HG02571 (cell line): ENCODE results near the gene MTERF4.
"Not testable (repeated sequence)": the region's sequence is repeated elsewhere in the genome, so short reads cannot be mapped to it uniquely, and the experiment has no call there.

Experiments used
- ATAC-seq: cut with Tn5 transposase; IDR thresholded peaks from one replicate; pipeline ENCODE4 v1.9.1; 2021; ENCODE audit warnings: mild to moderate bottlenecking, moderate library complexity; ENCODE audit not compliant: unreplicated experiment

The MTERF4 gene

GRCh38 chr2:241112046-241112445 is 10.0 kb upstream of the MTERF4 start:
- no peak for ATAC-seq

DNA sequence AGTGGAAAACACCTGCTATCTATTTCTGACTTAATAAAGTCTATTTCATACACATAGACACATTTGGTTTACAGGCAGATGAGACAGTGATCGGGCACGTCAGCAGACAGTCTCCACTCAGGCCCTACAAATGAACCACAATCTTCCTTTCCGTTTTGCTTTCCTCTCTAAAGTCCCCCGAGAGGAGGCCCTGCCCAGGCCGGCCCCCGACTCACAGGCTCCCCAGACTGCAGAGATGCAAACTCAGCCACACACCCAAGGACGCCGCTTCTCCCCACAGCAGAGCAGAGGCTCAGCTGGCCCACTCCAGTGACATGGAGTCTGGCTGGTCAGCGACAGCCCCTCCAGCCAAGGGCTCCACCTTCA is 9.3 kb upstream of the MTERF4 start:
- ATAC-seq = no peak

GRCh38 chr2:241110607-241111439 is 8.7 kb upstream of the MTERF4 start:
- ATAC-seq = no peak

DNA sequence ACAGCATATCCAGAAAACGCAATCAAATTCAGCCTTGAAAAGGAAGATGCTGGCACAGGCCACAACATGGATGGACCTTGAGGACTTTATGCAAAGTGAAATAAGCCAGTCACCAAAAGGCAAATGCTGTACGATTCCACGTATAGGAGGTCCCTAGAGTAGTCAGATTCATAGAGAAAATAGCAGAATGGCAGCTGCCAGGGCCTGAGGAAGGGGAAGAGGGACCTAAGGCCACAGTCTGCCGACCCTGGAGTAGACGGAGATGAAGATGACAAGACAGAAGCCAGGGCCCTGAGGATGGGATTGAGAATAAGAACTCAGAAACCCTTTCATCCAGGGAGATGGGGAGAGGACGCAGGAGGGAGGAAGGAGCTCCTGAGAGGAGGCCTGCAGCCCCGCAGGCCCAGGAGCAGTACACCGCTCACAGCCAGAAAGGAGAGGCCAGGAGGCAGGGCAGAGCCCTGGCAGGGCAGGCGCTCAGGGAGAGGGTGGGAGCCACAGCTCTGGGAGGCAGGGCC is 8.1 kb upstream of the MTERF4 start:
- no peak for ATAC-seq

GRCh38 chr2:241109210-241110088 is 7.4 kb upstream of the MTERF4 start:
- ATAC-seq = no peak

- ATAC-seq = no peak
These were observed 6.5 kb upstream of the MTERF4 start for GRCh38 chr2:241108271-241109209.

DNA sequence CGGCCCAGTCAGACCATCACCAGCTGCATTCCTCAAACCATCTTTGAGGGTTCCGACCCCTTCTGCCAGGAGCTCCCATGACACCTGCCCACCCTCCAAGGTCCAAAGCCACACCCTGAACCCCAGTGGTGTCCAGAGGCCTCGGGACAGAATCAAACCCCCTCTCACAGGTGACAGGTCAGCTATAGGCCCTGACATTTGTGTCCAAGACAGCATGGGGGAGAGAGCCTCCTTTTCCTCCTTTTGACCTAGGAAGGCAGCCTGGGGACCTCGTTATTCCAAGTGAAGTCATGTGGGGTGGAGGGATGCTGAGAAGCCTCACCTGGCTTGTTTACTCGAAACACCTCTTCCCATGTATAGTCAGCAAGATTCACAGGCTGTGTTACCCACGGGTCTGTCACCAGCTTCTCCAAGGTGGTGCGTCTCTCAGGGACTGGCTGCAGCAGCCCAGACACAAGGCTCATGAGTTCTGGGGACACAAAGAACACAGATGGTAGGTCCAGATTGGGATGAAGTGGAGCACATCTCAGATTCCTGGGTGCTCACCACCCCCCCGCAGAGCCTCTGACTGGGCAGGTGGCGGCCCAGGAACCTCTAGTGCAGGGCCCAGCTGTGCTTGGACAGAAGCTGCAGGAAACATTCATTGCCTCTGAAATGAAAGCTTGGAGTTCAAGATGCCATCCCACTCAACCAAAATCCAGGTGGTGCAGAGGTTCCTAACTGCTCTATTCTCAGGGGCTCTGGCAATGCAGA is 5.1 kb upstream of the MTERF4 start:
- ATAC-seq = no peak

GRCh38 chr2:241105641-241106040 is 3.6 kb upstream of the MTERF4 start:
- ATAC-seq = no peak

DNA sequence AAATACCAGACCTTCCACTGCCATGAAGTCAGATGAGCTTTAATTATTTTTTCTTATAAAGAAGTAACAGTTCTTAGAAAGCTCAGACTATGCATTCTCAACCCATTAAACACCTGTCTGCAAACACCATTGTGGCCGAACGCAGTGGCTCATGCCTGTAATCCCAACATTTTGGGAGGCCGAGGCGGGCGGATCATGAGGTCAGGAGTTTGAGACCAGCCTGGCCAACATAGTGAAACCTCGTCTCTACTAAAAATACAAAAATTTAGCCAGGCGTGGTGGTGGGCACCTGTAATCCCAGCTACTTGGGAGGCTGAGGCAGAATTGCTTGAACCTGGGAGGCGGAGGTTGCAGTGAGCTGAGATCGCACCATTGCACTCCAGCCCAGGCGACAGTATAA is 2.5 kb upstream of the MTERF4 start:
- ATAC-seq = not testable (repeated sequence)

DNA sequence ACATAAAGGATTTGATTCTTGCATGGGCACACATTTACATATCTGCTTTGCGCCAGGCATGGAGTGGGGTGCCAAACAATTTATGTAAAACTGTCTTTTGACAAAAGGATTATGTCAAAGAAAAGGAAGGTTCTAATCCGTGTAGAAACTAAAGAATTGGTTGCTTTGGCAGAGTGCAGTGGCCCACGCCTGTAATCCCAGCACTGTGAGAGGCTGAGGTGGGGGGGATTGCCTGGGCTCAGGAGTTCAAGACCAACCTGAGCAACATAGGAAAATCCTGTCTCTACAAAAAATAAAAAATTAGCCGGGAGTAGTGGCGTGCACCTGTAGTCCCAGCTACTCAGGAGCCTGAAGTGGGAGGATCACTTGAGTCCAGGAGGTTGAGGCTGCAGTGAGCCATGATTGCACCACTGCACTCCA is 1.1 kb upstream of the MTERF4 start:
- no peak for ATAC-seq

GRCh38 chr2:241099246-241099645 is 2.8 kb downstream of the MTERF4 start:
- ATAC-seq = no peak

DNA sequence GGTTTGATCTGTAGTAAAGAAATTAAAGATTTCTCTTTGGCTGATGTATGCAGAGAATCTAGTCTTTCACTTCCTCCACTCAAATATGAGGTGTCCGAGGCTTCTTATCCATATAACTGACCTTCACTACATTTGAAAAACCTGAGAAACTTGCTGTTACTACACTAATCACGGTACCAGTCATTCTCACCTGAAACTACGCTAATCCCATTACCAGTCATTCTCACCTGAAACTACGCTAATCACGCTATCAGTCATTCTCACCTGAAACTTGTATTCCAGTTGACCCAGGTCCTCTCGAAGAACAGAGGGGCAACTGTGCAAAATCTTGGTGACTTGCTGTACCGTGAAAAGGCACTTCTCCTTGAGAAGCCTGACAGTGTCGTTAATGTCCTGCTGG is 5.1 kb downstream of the MTERF4 start:
- no peak for ATAC-seq

DNA sequence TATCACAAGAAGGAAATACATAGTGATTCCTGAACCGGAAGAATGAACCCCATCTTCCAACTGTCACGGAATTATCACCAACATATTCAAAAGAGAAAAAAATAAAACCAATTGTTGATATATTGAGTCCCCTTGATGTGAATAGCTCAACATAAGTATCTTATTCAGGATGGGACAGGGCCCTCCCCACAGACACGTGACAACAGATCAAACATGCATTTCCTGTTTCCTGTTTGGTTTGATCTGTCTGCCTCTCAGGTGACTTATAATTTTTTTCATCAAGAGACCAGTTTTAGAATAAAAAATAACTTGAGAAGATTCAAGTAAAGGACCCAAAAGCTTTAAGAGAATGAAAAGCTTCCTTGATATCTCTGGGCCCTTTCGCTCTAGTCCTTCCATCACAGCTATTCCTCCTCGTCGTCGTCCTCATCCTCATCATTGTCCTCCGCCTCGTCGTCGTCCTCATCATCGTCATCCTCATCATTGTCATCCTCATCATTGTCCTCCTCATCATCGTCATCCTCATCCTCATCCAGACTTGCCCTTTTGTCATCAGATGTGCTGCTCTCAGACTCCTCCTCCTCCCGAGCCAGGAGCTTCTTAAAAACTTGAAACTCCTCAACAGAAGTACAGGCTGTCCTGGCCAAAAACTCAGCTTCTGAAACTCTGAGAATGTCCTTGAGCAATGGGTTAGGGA is 6.3 kb downstream of the MTERF4 start:
- ATAC-seq = no peak

DNA sequence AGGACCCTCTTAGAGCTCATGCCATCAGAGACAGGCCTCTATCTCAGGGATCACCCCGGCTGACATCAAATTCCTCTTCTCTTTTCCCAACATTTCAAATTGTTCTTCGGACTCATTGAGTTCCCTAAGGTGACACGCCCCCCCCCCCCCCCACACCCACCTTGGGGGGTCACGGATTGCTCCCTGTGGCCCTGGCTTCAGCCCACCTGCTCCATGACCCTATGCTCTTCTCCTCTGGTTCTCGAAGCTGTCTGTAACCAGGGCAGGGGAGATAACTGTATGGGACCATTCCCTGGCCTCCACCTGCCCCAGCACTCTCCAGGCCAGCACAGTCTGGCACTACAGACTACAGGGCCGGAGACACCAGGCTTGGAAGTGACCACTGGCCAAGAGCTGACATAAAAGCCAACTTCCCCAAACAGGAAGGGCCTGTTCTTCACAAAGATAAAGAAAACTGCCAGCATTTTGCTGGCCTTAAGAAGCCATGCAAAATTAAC is 7.1 kb downstream of the MTERF4 start:
- ATAC-seq = no peak

DNA sequence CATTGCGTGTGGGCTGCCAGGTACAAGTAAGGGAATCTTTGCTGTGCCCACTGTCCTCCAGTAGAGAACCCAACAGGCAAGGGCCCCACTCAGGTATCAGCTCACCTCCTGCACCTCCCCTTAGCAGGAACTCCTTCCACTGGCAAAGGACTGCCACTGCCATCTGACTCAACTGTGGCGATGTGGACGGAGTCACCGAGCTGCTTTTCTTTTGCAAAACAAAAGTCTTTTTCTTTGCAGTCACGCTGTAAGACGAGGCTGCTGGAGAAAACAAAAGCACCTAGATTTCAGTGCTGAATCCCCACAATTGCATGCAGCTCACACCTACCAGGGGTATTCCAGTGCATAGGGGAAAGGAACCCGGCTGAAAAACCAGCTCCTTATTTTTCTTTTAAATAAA is 7.9 kb downstream of the MTERF4 start:
- no peak for ATAC-seq

- ATAC-seq = not testable (repeated sequence)
These were observed 8.8 kb downstream of the MTERF4 start for GRCh38 chr2:241093133-241093781.

GRCh38 chr2:241092677-241093076 is 9.4 kb downstream of the MTERF4 start:
- ATAC-seq = no peak

DNA sequence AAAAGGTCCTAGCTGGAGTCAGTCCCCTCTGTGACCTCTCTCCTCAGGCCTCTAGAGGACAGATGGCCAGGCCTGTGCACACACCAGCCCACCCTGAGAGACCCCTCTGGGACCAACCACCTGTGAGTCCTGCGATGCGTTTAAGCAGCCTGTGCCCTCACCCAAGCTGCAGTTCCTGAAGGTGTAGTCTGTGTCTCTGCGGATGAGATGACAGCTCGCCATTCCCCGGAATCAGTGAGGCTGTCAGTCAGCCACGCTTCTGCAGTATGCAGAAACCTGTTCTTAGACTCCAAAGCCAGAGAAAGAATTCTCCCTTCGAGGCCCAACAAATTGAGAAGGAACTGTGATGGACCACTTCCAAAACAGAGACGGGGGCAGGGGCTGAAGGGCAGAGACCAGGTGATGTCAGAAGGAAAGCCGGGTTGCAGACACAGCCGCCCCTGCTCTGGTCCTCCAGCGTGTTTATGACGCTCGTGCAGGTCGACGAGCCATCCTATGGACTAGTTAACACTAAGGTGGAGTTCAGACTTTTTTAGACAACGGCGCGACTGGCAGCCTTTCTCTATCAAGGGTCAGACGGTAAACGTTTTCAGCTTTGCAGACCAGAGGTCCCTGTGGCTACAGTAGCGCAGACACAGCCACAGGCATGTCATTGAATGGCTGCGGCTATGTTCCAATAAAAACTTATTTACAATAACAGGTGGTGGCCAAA is 10.2 kb downstream of the MTERF4 start:
- no peak for ATAC-seq
